ENCODE measurements around the gene MAP2K5. TPM values are rescaled to one million over a fixed set of nuclear protein-coding genes. Genes with fewer than 3 reads are reported as not detected.

MAP2K5 gene
- total and polyA plus RNA-seq, 8 donors: 13.5 to 25.0 (median 20.8) TPM

DNA sequence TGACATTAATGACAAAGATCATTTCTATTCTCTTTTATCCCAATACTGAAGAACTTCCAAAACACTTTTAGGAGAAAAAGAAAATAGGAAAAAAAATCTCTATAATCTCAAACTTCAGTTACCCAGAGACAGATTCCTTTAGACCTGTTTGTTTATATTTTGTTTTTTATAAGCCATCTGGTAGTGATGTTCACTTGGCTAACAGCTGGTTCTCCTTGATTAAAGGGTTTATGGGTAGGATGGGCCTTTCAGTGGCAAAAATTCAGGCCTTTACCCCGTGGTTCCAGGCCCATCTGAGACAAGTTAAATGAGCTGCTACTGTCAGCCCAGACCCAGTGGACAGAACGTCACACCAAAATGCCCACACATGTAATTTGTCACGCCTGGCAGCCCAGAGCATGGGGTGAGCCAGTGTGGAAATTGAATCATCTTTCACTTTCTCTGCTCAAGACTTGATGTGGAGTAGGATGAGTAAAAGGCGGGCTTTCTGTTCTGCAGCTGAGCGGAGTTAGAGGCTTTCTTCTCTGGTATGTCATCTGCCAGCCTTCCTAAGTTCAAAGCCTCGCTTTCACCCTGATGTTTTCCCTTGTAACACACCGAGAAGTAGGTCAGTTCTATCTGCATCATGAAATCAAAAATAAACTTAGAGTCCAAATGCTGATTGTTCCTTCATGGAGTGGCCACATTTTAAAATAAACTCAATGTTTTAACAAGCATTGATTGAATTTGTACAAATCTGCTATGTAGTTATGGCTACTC, 220.3 kb downstream of the MAP2K5 start:
- ATAC-seq: no peak
- no peaks in the 10 kb centered on the region for H3K4me1 ChIP-seq

DNA sequence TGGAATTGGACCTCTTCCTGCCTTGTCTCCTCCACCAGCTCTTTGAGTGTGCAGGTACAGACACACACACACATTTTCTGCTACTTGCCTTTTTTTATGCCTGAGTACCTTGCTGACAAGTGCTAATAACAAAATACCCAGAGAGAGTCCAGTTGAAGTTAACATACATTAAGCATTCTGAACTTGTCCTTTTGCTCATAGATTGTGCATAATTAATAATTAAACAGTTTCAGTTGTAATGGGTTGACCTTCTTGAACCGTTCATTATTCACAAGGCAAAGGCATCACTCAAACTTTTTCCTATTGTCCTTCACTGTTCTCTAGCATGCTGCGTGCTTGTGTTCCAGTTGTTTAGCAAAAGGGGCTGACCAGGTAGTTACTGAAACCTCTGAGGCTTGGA, 223.2 kb downstream of the MAP2K5 start:
- H3K36me3 ChIP-seq: no peaks in the 10 kb centered on the region
- DNase-seq: no peak
- no peaks in the 10 kb centered on the region for H3K4me1 ChIP-seq
- intact Hi-C loops (cut with DNase I): no loop called here
- no peak overlapping the region for H3K27ac ChIP-seq
- no peak for ATAC-seq
- TF ChIP-seq, protein P1, sequence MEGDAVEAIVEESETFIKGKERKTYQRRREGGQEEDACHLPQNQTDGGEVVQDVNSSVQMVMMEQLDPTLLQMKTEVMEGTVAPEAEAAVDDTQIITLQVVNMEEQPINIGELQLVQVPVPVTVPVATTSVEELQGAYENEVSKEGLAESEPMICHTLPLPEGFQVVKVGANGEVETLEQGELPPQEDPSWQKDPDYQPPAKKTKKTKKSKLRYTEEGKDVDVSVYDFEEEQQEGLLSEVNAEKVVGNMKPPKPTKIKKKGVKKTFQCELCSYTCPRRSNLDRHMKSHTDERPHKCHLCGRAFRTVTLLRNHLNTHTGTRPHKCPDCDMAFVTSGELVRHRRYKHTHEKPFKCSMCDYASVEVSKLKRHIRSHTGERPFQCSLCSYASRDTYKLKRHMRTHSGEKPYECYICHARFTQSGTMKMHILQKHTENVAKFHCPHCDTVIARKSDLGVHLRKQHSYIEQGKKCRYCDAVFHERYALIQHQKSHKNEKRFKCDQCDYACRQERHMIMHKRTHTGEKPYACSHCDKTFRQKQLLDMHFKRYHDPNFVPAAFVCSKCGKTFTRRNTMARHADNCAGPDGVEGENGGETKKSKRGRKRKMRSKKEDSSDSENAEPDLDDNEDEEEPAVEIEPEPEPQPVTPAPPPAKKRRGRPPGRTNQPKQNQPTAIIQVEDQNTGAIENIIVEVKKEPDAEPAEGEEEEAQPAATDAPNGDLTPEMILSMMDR (IDR thresholded peaks at IDR 0.05): no peak
- no peaks in the 10 kb centered on the region for H3K9me3 ChIP-seq
- H3K27me3 ChIP-seq: no peaks in the 10 kb centered on the region
- H3K4me3 ChIP-seq: no peak overlapping the region

More for the DNA sequence above, 220.3 kb downstream of the MAP2K5 start:
- no peaks in the 10 kb centered on the region for H3K36me3 ChIP-seq
- no peak overlapping the region for H3K4me3 ChIP-seq
- no peak overlapping the region for H3K27ac ChIP-seq
- no peaks in the 10 kb centered on the region for H3K9me3 ChIP-seq
- DNase-seq: no peak
- intact Hi-C loops (cut with DNase I): no loop called here
- TF ChIP-seq, protein P1 (IDR thresholded peaks at IDR 0.05): no peak
- H3K27me3 ChIP-seq: no peaks in the 10 kb centered on the region

DNA sequence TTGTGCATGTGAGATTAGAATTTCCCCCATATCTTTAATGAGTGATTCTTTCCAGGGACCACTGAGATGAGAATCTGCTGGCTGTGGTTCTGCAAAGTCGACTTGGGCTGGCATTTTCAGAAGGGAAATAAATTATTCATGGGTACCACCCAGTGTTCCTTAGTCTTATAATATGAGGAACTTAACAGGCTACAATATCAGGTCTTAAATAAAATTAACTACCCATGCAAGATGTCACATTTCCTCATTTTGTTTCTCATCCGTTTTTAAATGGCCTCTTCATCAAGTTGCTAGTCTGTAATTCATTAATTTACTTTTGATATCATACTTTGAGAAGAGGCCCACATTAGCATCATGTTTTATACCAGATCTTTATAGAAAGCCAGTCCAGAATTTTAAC, 224.5 kb downstream of the MAP2K5 start:
- intact Hi-C loops (cut with DNase I): no loop called here
- H3K4me1 ChIP-seq: no peaks in the 10 kb centered on the region

DNA sequence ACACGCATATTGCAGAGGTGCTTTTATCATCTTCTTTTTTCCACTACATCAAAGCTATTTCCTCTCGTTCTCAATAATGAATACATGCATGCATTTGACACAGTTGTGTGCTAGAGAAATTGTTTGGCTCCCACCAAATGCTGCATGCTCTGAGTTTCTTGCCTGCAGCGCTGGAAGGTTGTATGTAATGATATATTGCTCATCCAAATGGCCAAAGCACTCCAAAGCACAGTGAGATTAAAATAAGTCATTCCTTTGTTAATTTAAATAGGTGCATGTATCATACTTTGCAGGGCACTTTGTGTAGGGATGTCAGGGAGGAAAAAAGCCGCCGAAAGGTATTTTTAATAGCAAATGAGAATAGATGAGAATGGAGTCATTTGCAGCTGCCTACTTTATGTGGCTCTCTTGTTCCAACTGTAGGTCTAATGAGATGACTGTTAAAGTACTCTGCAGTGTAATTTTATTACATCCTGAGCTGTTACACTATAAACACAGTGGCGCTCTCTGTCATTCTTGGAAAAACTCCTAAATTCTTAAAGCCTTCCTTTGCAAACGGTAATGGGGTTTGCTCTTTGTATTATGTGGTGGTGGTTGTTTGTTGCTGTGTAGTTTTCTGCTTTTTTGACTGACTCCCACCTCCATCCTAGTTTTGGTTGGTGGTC, 225.9 kb downstream of the MAP2K5 start:
- no peaks in the 10 kb centered on the region for H3K9me3 ChIP-seq
- no peak for ATAC-seq
- TF ChIP-seq, protein P1 (IDR thresholded peaks at IDR 0.05): no peak
- no peak overlapping the region for H3K27ac ChIP-seq
- H3K4me3 ChIP-seq: no peak overlapping the region
- no peaks in the 10 kb centered on the region for H3K27me3 ChIP-seq
- no peaks in the 10 kb centered on the region for H3K36me3 ChIP-seq
- intact Hi-C loops (cut with DNase I): no loop called here
- no peak for DNase-seq
- H3K4me1 ChIP-seq: no peaks in the 10 kb centered on the region

More for the DNA sequence above, 224.5 kb downstream of the MAP2K5 start:
- no peaks in the 10 kb centered on the region for H3K9me3 ChIP-seq
- TF ChIP-seq, protein P1 (IDR thresholded peaks at IDR 0.05): no peak
- DNase-seq (no peak), ATAC-seq (no peak)
- H3K27me3 ChIP-seq: no peaks in the 10 kb centered on the region
- H3K36me3 ChIP-seq: no peaks in the 10 kb centered on the region
- H3K4me3 ChIP-seq: no peak overlapping the region
- H3K27ac ChIP-seq: no peak overlapping the region

Measured in left lung (tissue), 10 donors.